AG20443 (cell line): ENCODE data around the gene MRPL1.
"Not testable (repeated sequence)": the region's sequence is repeated elsewhere in the genome, so short reads cannot be mapped to it uniquely, and the experiment has no call there.

Source experiments
- DNase-seq: peaks from one replicate; pipeline ENCODE4 v3.0.0; 2012; ENCODE audit warnings: low spot score, mixed read lengths

Gene MRPL1

DNA sequence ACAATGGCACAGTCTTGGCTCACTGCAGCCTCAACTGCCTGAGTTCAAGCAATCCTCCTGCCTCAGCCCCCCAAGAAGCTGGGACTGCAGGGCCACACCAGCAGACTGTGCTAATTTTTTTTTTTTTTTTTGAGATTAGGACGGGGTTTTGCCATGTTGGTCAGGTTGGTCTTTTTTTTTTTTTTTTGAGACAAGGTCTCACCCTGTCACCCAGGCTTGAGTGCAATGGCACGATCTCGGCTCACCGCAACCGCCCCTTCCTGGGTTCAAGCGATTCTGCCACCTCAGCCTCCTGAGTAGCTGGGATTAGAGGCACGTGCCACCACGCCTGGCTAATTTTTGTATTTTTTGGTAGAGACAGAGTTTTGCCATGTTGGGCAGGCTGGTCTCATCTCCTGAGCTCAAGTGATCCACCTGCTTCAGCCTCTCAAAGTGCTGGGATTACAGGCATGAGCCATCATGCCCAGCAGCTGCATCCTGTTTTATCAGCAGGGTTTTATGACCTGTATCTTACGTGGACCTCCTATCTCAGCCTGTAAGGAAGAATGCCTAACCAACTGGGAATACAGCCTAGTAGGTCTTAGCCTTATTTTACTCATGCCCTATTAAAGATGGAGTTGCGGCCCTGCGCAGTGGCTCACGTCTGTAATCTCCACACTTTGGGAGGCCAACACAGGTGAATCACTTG, 13.2 kb upstream of the MRPL1 start:
- no peak for DNase-seq

DNA sequence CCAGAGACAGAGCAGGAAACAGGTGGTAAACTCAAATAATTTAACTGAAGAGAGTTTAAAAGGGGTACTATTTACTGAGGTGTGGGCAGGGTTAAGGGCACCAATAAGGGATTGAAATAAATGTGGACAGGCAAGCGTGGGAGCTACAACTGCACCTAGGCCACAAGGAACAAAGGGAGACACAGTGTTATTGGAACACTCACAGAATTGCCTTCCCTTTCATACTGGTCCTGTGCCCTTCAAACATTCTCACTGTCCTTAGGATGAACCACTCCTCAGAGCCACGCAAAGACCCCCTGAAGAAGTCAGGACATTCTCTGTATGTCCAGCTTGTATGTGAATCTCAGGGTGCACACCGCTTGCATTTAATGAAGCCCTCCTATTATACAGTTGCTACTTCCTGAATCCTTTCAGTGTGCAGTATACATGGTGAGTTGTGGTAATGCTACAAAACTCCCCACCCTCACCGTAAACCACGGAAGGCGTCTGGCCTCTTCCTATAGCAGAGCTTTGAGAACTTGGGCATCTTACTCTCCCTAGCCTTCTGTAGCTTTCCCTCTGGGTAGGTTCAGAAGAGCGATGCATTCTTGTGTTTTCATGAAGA, 9.6 kb upstream of the MRPL1 start:
- no peak for DNase-seq

DNA sequence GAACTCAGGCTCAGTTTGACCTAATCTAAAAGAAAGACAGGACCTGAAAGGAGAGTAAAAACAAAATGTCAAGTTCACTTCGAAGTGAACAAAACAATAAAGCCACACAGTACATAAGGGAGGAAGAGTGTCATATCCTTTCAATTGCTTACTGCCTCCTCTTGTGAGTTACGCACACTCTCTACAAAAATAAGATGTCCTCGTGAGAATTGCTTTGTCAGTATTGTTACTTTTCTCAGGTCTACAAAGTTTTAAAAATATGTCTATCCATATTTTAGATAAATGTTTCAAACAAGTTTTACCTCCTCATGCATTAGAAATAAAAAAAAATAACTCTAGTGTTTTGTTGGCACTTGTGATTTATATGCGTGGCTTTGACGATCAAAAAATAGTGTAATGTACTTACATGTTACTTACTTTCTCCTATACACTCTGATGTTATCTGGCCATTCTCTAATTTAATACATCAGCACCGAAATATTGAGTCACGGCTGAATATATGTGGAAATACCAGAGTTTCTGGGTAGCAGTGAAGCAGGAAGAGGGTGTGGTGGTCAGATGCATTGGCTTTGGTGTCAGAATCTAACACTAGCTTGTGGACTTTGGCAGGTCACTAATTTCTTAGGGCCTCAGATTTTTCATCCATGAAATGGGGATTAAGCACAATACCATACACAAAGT, 8.1 kb upstream of the MRPL1 start:
- DNase-seq: no peak

DNA sequence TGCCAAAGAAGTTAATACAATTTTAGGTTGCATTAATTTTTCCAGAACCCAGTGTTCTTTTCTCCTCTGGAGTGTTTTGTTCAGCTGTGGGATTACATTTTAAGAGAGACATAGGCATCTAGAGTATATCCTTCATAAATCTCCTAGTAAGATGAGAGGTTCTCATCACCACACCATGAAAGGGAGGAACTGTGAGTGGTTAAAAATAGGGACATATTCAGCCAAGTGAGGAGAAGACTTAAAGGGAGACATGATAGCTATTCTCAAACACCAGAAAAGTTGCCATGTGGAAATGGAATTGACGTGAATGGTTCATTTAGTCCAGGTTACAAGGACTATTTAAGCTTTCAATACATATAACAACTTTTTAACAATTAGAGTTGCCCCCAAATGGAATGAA, 6.5 kb upstream of the MRPL1 start:
- DNase-seq: no peak

DNA sequence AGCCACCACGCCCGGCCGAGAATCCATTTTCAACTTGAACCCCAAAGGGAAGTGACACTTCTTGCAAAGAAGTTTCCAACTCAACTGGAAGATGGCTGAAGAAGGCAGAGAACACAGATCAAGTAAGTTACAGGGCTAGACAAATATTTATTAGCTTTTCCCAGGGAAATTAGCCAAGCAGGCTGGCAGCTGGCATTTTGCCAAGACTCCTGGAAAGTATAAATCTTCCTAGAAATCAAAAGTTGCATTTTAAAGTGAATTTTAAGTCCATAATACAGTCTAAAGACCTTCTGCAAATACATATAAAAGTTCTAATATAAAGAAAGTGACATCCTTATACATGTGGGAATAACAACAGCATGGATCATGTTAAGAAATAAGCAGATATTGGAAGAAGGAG, 3.4 kb upstream of the MRPL1 start:
- DNase-seq: no peak

DNA sequence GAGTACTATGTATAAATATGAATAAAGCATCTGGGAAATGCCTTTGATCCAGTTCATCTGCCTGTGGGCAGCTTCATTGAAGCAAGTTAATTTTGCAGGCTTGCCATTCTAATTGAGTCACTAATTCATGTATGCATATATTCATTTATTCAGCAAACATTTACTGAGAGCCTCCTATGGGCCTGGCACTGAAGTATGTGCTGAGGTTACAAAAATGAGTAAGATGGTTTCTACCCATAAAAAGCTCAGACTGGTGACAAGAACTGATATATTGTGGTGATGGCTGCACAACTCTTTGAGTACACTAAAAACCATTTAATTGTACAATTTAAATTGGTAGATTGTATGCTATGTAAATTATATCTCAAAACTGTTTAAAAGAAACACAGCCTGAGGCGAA, 1.1 kb upstream of the MRPL1 start:
- DNase-seq: no peak

DNA sequence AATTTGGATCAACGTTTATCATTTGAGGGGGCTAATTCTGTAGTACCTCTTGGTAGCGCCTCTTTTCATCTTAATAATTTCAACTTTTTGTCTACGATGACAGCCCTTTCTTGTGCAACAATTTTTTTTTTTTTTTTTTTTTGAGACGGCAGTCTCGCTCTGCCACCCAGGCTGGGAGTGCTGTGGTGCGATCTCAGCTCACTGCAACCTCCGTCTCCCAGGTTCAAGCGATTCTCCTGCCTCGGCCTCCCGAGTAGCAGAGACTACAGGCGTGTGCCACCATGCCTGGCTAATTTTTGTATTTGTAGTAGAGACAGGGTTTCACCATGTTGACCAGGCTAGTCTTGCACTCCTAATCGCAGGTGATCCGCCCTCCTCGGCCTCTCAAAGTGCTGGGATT, 711 bp downstream of the MRPL1 start:
- DNase-seq: not testable (repeated sequence)

DNA sequence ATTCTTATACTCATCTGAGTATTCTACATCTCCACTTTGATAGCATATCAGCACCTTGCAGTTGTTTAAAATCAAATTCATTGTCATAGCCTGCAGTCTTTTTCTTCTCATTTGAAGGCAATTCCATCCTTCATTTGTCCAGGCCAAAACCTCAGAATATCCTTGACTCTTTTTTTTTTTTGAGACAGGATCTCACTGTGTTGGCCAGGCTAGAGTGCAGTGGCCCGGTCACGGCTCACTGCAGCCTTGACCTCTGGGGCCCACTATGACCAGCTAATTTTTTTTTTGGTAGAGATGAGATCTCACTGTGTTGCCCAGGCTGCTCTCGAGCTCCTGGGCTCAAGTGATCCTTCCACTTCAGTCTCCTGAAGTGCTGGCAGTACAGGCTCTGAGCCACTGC, 2.6 kb downstream of the MRPL1 start:
- DNase-seq: no peak

DNA sequence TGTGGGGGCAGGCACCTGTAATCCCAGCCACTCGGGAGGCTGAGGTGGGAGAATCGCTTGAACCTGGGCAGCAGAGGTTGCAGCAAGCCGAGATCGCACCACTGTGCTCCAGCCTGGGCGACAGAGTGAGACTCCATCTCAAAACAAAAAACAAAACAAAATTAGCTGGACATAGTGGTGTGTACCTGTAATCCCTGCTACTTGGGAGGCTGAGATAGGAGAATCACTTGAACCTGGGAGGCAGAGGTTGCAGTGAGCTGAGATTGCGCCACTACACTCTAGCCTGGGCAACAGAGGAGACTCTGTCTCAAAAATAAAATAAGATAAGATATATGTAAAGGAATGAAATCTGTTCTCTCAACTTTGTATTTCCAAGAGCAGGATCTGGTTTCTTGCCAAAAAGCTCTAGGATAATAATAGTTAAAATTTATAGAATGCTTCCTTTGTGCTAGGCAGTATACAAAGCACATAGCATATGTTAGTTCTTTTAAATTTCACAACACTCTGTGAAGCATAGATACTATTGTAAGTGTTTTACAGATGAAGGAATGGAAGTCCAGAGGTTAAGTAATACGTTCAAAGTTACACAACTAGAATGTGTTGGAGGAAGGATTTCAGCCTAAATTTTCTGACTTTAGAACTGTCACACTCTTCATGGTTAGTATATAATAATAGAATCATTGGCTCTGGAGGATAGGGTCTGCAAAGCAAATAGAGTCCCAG, 10.3 kb downstream of the MRPL1 start:
- DNase-seq: no peak

DNA sequence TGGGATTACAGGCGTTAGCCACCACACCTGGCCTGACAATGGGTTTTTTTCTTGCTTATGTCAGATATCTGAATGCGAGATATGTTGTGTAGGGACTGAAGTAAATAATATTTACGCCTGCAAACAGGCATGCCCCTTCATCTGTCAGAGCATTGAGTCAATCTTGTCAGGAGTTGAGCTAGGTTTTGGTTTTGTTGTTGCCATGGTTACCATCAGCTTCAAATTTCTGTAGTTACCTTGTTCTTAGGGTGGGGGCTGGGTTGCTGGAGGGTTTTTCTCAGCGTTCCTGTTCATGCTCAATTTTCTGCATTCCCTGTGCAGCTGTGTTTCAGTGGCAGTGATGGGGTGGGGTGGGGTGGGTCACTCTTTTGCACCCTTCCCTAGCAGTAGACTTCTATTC, 14.5 kb downstream of the MRPL1 start:
- DNase-seq: no peak

DNA sequence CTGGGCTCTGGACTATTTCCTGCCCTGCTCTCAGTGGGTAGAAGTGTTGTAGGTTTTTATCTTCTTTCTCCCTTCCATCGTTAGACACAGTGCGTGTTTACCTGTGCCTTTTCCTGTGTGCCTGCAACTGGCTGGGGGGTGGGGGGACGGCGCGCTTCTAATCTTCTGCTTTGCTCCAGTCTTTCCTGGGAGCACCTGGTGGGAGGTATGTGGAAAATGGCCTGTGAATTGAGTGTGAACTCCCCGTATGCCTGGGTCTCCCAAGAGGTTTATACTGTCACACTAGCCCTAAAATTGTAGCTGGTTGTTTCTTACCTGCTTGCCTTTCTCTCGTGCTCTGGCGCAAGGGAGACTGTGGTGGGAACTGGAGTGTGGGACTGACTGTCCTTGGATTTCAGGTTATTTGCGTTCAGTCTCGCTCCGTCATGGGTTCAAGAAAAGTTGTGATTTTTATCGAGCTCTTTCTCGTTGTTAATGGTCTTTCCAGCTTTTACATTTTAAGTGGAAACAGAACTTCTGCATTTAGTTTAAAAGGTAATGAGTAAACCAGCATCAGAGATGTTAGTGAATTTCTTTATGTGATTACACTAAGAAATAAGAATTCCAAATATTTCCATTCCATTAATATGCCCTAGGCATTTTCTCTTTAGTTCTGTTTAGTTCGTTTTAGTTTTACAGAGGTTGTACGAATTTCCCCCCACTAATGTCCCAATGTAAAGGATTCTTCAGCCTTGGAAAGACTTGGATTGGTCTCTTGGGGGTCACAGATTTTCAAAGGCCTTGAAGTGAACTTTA, 15.3 kb downstream of the MRPL1 start:
- DNase-seq: no peak

DNA sequence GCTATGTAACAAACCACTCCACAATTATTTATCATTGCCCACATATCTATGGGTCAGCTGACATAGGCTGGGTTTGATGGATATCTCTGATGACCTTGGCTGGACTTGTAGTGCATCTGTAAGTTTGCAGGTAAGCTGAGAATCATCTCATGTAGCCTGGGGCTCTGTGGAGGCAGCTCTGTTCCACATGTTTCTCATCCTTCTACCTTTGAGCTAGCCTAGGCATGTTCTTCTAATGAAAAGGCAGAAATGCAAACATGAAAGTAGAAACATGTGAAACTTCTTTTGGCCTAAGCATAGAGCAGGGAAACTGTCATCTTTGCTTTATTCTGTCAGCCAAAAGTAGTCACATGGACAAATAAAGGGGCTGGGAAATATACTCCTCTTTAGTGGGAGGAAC, 18.2 kb downstream of the MRPL1 start:
- no peak for DNase-seq

DNA sequence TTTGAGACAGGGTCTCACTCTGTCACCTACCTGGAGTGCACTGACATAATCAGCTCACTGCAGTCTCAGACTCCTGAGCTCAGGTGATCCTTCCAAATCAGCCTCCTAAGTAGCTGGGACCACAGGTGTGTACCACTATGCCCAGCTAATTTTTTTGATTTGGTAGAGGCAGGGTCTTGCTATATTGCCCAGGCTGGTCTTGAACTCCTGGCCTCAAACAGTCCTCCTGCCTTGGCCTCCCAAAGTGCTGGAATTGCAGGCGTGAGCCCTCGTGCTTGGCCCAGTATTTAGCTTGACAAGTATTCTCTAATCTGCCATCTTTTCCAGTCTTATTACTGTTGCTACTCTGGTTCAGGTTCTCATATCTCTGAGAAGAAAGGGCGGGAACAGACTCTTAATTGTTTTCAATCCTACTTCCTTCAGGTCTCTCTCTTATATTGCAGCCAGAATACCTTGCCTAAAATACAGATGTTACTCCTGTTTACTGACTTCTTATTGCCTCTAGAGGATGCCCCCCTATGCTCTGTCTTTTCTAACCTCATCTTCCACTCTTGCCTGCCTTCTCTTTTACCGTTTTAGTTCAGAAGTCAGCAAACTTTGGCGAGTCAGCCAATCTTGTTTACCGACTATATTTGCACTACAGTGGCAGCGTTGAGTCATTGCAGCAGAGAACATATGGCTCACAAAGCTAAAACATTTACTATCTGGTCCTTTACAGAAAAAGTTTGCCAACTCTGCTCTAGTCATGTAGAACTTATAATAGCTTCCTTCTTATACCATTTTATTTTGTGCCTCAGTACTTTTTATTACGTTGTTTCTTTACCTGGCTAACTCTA, 19.0 kb downstream of the MRPL1 start:
- DNase-seq: no peak

DNA sequence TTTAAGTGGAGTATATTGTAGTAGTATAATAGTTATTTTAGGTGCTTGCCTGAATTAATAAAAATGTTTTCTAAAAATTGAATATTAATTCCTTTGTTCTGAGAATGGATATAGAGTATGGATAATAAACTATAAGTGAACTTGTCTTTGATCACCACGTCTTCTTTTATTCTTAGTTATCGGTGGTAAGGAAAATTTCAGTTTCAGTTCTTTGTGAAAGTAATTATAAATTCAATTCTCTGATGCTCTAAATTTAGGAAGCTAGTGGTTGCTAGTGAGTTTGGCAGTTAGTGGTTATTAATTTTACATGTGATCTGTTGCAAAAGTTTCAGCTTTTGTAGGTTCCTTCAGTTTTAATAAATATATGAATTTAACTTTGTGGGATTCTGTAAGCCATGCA, 30.8 kb downstream of the MRPL1 start:
- DNase-seq: no peak

DNA sequence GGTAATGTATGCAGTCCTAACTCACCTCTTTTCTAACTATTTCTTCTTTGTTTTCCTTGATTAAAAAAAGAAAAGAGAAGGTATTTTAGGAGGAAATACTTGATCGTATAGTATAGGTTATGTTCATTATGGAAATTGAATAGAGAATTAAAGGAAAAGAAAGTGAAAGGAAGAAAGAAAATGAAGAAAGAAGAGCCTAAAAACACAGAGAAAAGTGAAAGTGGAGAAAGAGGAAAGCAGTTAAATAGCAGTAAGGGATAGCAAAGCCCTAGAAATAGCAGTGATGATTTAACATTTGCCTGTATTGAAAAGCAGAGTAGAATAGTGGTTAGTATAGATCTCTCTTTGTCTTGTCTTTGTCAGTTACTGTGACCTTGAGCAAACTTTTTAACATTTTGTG, 37.0 kb downstream of the MRPL1 start:
- DNase-seq: no peak

DNA sequence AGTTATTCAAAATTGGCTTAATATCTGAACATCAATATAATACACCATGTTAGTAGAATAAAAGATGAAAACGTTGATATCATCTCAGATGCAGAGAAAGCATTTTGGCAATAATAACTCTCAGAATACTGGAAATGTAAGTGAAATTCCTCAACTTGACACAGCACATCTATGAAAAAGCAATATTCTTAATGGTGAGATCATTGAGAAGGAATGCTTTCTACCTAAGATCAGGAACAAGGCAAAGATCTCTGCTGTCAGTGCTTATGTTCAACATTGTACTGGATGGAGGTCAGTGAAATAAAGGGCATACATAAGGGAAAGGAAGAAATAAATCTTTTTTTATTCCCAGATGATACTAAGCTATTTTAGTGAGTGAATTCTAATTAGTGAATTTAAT, 40.6 kb downstream of the MRPL1 start:
- no peak for DNase-seq

DNA sequence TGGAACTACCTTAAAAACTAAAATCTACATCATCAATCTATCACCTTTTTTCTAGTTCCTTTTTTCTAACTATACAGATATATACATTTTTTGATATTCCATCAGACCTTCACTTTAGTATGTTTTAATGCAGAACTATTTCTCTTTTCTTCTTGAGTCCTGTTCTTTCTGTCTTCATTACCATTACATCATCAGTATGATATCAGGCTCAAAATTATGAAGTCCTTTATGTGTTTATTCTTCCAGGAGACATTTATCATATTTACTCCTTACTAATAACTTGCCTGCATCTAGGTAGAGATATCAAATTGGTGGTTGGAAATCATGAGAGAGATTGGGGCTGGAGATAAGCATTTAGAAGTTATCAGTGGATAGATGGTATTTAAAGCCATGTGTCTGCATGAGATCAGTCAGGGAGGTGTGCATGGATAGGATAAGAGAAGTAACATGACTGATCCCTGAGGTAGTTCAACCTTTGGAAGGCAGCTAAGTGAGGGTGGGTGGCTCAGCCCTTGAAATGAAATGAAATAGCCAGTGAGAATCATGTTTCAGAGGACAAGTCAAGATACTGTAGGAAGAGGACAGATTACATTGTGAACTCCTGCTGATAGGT, 43.1 kb downstream of the MRPL1 start:
- DNase-seq: no peak

DNA sequence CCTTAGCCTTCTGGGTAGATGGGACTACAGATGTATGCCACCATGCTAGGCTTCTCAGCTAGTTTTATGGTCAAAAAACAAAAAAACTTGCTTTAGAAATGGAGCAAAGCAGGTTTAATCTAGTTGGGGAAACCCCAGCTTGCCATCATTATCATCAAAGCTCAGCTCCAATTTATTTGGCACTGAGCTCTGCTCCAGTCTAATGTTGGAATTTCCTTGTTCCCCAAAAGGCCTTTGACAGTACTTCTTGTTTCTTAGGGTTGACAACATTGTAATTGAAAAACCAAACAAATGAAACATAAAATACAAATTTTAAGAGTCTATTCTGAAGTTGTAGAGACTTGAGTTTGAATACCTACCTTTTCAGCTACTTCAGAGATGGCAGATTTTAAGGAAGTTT, 48.0 kb downstream of the MRPL1 start:
- DNase-seq: no peak

DNA sequence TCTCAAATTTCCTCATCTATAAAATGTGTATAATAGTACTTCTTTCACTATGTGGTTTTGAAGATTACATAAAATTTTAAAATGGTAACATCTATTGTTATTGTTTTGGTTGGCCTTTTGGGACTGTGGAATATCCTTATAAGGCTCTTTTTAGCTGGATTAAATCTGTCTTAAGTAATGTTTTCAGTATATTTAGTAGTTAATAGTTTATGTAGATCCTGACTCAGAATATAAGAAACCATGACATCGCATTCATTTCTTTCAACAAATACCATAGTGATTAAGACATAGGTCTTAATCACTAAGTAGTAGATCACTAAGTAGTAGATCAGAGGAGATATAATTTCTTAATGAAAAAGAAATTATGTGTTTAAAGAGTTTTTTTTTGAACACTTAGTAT, 48.5 kb downstream of the MRPL1 start:
- DNase-seq: no peak

DNA sequence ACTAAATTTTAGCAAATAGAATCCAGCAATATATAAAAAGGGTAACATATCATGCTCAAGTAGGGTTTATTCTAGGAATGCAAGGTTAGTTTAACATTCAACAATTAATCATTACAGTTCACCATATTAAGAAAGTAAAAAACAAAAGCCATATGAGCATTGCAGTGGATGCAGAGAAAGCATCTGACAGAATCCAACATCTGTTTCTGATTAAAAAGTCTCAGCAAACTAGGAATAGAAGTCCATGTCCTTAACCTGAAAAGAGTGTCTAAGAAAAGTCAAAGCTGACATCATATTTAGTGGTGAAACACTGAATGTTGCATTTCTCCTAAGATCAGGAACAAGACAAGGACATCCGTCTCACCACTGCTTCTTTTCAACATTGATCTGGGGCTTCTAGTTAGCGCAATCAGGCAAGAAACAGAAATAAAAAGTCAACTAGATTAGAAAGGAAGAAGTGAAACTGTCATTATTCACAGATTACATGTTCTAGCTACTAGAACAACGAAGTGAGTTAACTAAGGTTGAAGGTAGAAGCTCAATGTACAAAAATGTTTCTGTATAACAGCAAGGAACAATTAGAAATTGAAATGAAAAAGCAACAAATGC, 49.3 kb downstream of the MRPL1 start:
- DNase-seq: no peak
